Endothelial cell of umbilical vein (primary cell): ENCODE measurements around the gene ZDHHC3. TPM values are rescaled to one million over a fixed set of nuclear protein-coding genes. Genes with fewer than 3 reads are reported as not detected.

Experiments
- BruUV-seq: library from RNA; stranded (reverse); fragments of 400-500 nt; replicated peaks from 2 replicates; lab custom pipeline; 2021; lab: Mats Ljungman, UMichigan
- CTCF ChIA-PET: fragments of 300-600, 350-600 bp; sonication (Branson Sonifier 250); formaldehyde crosslinking; loops from one replicate; lab custom pipeline; 2021; ENCODE audit warnings: antibody characterized with exemption, inconsistent platforms; lab: Charles Lee
- POLR2A ChIA-PET: fragments of 300-600, 350-600 bp; sonication (Branson Sonifier 250); formaldehyde crosslinking; loops from one replicate; lab custom pipeline; 2021; ENCODE audit warnings: antibody characterized with exemption, inconsistent platforms; lab: Charles Lee
- DNase-seq: peaks from one replicate; pipeline ENCODE4 v3.0.0-alpha.2; 2011; ENCODE audit warnings: low read depth, low spot score
- FAIRE-seq: peaks from 2 replicates; lab custom pipeline; 2011; peaks lifted over from hg19 to GRCh38; lab: Jason Lieb, UNC
- H2AFZ ChIP-seq: 2 replicates; pipeline ENCODE4 v1.6.0; 2012; ENCODE audit warnings: low read depth, low read length, control low read depth, inconsistent platforms
- H3K27ac ChIP-seq: 2 replicates; pipeline ENCODE4 v1.5.1; 2011; ENCODE audit warnings: low read depth, mild to moderate bottlenecking, control low read depth, low read length, moderate library complexity; ENCODE audit not compliant: insufficient read depth
- H3K27me3 ChIP-seq, 2 experiments: 2 replicates each; pipeline versions ENCODE4 v1.6.0 to v1.6.1; 2011; ENCODE audit warnings: low read length in 2 of 2, mixed read lengths in 1 of 2; ENCODE audit not compliant: control insufficient read depth in 2 of 2, insufficient read depth in 2 of 2
- H3K36me3 ChIP-seq, 2 experiments: 2 replicates in 1 of 2; 3 replicates in 1 of 2; pipeline ENCODE4 v1.5.1; 2011; ENCODE audit warnings: low read length in 2 of 2, mild to moderate bottlenecking in 1 of 2, moderate library complexity in 1 of 2; ENCODE audit not compliant: control insufficient read depth in 2 of 2, insufficient read depth in 2 of 2; ENCODE audit errors: extremely low read depth in 1 of 2
- H3K4me1 ChIP-seq: 3 replicates; pipeline ENCODE4 v1.5.1; 2011; ENCODE audit warnings: mild to moderate bottlenecking, low read length; ENCODE audit not compliant: control insufficient read depth, insufficient read depth; ENCODE audit errors: extremely low read depth
- H3K4me2 ChIP-seq: 2 replicates; pipeline ENCODE4 v1.6.1; 2011; ENCODE audit warnings: low read length, control low read depth, mixed read lengths; ENCODE audit not compliant: insufficient read depth
- H3K4me3 ChIP-seq, 3 experiments: fragments of 200-600 bp in 1 of 3; sonication (generic), shearing (Covaris generic) in 1 of 3; replicated peaks in 1 of 3; 2 replicates each; pipeline ENCODE4 v1.5.1; 2011 to 2016; ENCODE audit warnings: control low read depth in 3 of 3, low read length in 3 of 3, mild to moderate bottlenecking in 2 of 3, inconsistent platforms in 1 of 3, low read depth in 1 of 3, moderate library complexity in 1 of 3; ENCODE audit not compliant: insufficient read depth in 1 of 3
- H3K79me2 ChIP-seq: 2 replicates; pipeline ENCODE4 v1.6.0; 2012; ENCODE audit warnings: low read length, inconsistent platforms; ENCODE audit not compliant: control insufficient read depth, insufficient read depth
- H3K9ac ChIP-seq: replicated peaks from 2 replicates; pipeline ENCODE3; 2011; ENCODE audit warnings: low read length, control low read depth; ENCODE audit not compliant: insufficient read depth; ENCODE audit errors: extremely low read depth
- H3K9me1 ChIP-seq: replicated peaks from 3 replicates; pipeline ENCODE4 v1.6.0; 2011; ENCODE audit warnings: mild to moderate bottlenecking, low read length; ENCODE audit not compliant: control insufficient read depth, insufficient read depth; ENCODE audit errors: extremely low read depth
- H3K9me3 ChIP-seq: replicated peaks from 2 replicates; pipeline ENCODE4 v1.5.1; 2012; ENCODE audit warnings: low read length, inconsistent platforms; ENCODE audit not compliant: control insufficient read depth, insufficient read depth
- H4K20me1 ChIP-seq: replicated peaks from 2 replicates; pipeline ENCODE3; 2011; ENCODE audit warnings: mild to moderate bottlenecking, low read length; ENCODE audit not compliant: control insufficient read depth, insufficient read depth; ENCODE audit errors: extremely low read depth
- CTCF ChIP-seq, 2 donors: IDR thresholded peaks; 1 replicate in 1 of 2; 2 replicates in 1 of 2; pipeline ENCODE4 v1.5.1; 2011; ENCODE audit warnings: low read length in 2 of 2, mild to moderate bottlenecking in 2 of 2, moderate library complexity in 2 of 2, control low read depth in 1 of 2, inconsistent platforms in 1 of 2, low read depth in 1 of 2; ENCODE audit not compliant: insufficient read depth in 1 of 2; ENCODE audit errors: extremely low read depth in 1 of 2
- EZH2 ChIP-seq: IDR thresholded peaks from 2 replicates; pipeline ENCODE4 v1.6.1; 2012; ENCODE audit warnings: borderline replicate concordance, low read depth, mild to moderate bottlenecking, moderate library complexity, low read length, inconsistent platforms; ENCODE audit not compliant: severe bottlenecking
- FOS ChIP-seq: IDR thresholded peaks from 2 replicates; pipeline ENCODE4 v1.6.1; 2011; ENCODE audit warnings: mild to moderate bottlenecking, low read length, moderate library complexity, borderline replicate concordance; ENCODE audit not compliant: insufficient read depth
- JUN ChIP-seq: IDR thresholded peaks from 2 replicates; pipeline ENCODE4 v1.6.1; 2011; ENCODE audit warnings: borderline replicate concordance, low read depth; ENCODE audit not compliant: insufficient read length, insufficient read depth
- MYC ChIP-seq: IDR thresholded peaks from one replicate; pipeline ENCODE4 v1.6.1; 2011; ENCODE audit warnings: mild to moderate bottlenecking, low read depth, low read length
- POLR2AphosphoS5 ChIP-seq: IDR thresholded peaks from 2 replicates; pipeline ENCODE4 v1.6.1; 2012; ENCODE audit warnings: low read depth, mild to moderate bottlenecking, control low read depth, low read length, moderate library complexity; ENCODE audit not compliant: insufficient read depth
- dilution Hi-C: fragments of 300-500 bp; cut with MboI; formaldehyde crosslinking; loops from one replicate; pipeline ENCODE4 v1.15.0; 2019; ENCODE audit warnings: low sequenced_read_pairs; ENCODE audit not compliant: extremely low pct_ligation_motif_present
- intact Hi-C: fragments of 100-400 bp; cut with micrococcal nuclease; formaldehyde crosslinking; loops from one replicate; pipeline ENCODE4 v1.10.0; 2022
- polyA plus RNA-seq, 4 experiments: library from polyadenylated mRNA; depleted of rRNA in 3 of 4; stranded (reverse) in 3 of 4; unstranded in 1 of 4; fragments of >200 nt; gene quantifications; 2 replicates each; pipeline versions ENCODE4 v1.2.1 to v1.2.3, GENCODE V29; 2011 to 2012; ENCODE audit warnings: missing spikeins in 1 of 4
- total RNA-seq: library from RNA; stranded (reverse); gene quantifications from 2 replicates; pipeline ENCODE4 v1.2.3, GENCODE V29; 2021
- TF ChIP-seq, protein P1 (sequence below): IDR thresholded peaks from 2 replicates; pipeline ENCODE4 v1.6.1; 2011; ENCODE audit not compliant: insufficient read depth, insufficient read length

ZDHHC3 gene
- total and polyA plus RNA-seq, 2 donors (not counting 3 experiments of a cell fraction or from before 2014, with no cell fraction given): 62.4 to 97.1 TPM

- Histone ChIP-seq H2AFZ (no peak overlapping the region), H3K4me3 (no peak overlapping the region), H3K9ac (no peak overlapping the region), H3K4me2 (no peak overlapping the region), H3K4me1 (no peaks in the 10 kb centered on the region), H3K27me3 (no peaks in the 10 kb centered on the region), H3K9me1 (no peaks in the 10 kb centered on the region), H3K79me2 (peaks cover 70% of the 10 kb centered on the region), H3K27ac (no peak overlapping the region), H3K36me3 (no peaks in the 10 kb centered on the region), H3K9me3 (no peaks in the 10 kb centered on the region), H4K20me1 (peaks cover 3% of the 10 kb centered on the region)
- CTCF ChIA-PET: interaction anchor here (1.4 to 4.9 kb wide), 2 partner anchors 10 to 15 kb away, joined by 3 to 18 read pairs; no protein-coding TSS in a partner anchor
- intact Hi-C loops (no loop called here), dilution Hi-C loops (no loop called here)
- FAIRE-seq (peak; percentile 21), DNase-seq (no peak)
- BruUV-seq: no TSS peak
- TF ChIP-seq POLR2AphosphoS5: no peak
- TF ChIP-seq JUN: no peak
- TF ChIP-seq, protein P1, sequence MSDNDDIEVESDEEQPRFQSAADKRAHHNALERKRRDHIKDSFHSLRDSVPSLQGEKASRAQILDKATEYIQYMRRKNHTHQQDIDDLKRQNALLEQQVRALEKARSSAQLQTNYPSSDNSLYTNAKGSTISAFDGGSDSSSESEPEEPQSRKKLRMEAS: no peak
- TF ChIP-seq MYC: no peak
- TF ChIP-seq EZH2: no peak
- TF ChIP-seq CTCF (IDR thresholded peaks at IDR 0.05; ENCODE audit: extremely low read depth in 1 of 2, insufficient read depth in 1 of 2, low read depth in 1 of 2, low read length in 2 of 2): no peak
- no peak for TF ChIP-seq FOS
- POLR2A ChIA-PET: no interaction called here
Observed at GRCh38 chr3:44983484-44983941, 7.5 kb upstream of the ZDHHC3 start.
